Inflammatory macrophage treated with lipopolysaccharide for 4 hours (primary cell): Measurements from ENCODE around the gene PRKCI.
"Not testable (repeated sequence)": the region's sequence is repeated elsewhere in the genome, so short reads cannot be mapped to it uniquely, and the experiment has no call there.

Experiments used
- DNase-seq: peaks from one replicate; pipeline ENCODE4 v3.0.0-alpha.2; 2020

The PRKCI gene

DNA sequence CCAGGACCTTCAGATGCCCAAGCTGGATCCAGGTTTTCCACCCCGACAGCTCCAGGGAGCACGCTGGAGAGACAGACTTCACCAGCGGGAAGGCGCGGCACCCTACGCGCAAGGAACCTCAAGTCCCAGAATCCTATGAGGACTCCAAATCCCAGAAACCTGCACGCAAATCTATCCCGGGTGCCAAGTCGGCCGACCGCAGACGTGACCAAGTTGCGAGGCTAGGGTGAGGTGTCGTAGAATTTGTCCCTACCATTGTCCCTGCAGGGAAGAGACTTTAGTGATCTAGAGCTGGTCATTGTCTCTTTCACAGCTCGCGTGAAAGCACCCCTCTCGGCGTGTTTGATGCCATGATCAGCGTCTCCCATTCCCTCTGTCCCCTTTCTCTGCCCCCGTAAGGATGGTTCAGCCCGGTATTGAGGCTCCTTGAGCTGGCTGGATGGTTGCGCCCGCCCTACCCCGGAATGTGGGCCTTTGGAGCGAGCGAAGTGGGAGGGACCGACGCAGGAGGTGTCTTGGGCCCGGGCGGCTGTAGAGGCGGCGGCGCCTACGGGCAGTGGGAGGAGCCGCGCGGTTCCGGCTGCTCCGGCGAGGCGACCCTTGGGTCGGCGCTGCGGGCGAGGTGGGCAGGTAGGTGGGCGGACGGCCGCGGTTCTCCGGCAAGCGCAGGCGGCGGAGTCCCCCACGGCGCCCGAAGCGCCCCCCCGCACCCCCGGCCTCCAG is at the start of gene PRKCI:
Gene PRKCI (plus strand): TSS at position 501 of the 723 bp plus-strand sequence. CDS start 246 bp downstream, outside the sequence.
- peak; percentile 94 for DNase-seq

DNA sequence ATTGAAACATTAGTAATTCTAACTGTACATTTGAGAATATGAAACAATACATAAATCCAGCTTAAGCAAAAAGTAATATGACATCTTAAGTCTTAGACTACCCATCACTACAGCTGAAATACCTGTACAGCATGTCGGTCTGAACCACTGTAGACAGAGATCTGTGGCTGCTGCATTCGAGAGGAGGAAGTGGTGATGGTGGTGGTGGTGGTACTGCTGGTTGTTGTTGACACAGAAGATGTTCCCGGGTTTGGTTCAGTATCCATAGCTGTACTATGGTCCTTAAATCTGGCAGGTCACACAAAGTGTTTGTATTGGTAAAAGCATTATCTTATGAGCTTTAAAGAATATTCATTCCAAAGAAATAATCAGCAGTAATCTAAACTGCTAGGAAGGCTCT is 43.6 kb upstream of the PRKCI start:
- DNase-seq, result no peak

DNA sequence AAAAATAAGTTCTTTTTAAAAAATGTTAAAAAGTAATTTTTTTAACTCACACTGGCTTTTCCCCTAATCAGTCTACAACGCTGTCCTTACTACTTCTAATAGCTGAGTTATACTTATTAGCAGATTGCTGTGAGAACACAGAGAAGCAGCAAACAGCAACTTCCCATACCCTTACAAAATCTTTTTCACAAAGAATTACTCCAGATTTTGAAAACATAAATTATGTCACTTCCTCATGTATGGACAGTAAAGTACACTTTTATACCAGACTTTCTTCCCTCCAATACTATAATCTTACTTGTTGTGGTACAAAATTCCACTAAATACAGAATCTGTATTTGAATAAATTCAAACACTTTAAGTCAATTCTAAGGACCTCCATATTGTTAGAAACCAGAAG is 42.8 kb upstream of the PRKCI start:
- DNase-seq, result peak; percentile 76

DNA sequence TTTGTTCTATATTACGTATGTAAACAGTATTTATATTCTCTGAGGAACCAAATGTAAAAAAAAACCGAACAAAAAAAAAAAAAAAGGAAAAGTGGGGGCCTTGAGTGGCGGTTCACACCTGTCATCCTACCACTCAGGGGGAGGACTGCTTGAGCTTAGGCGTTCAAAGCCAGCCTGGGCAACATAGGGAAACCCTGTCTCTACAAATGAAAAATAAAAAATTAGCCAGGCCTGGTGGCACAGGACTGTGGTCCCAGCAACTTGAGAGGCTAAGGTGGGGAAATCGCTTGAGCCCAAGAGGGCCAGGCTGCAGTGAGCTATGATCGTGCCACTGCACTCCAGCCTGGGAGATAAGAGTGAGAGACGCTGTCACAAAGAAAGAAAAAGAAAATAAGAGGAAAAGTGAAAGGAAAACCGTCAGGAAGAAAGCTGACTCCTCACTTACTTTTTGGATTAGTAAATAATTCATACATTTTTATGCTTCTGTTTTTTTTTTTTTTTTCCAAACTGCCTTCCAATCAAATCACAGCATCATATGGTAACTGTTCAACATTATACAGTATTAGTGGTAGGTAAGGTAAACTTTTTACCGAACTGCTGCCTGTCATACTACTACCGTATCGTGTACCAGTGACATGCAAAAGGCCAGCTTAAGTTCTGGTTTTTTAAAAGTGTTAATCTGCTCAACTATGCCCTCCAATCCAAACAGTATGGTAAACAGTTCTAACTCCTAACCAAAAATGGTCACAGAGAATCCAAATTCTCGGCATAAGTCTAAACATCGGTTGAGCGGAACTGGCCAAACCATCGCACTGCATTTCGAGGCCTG is 41.9 kb upstream of the PRKCI start:
- DNase-seq, result peak; percentile 79

GRCh38 chr3:170180908-170181885 is 41.0 kb upstream of the PRKCI start, which contains the start of gene PHC3:
Gene PHC3, minus strand, starts transcription at chr3:170181733. Its CDS starts 18 bp downstream, at chr3:170181715.
- peak; percentile 93 for DNase-seq

GRCh38 chr3:170189398-170190256 is 32.6 kb upstream of the PRKCI start:
- DNase-seq, result peak; percentile 29

DNA sequence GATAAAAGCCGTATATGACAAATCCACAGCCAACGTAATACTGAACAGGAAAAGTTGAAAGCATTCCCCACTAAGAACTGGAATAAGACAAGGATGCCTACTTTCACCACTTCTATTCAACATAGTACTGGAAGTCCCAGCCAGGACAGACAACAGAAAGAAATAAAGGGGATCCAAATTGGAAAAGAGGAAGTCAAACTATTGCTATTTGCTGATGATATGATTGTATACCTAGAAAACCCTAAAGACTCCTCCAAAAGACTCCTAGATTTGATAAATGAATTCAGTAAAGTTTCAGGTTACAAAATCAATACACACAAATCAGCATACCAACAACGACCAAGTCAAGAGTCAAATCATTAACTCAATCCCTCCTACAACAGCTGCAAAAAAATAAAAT is 26.5 kb upstream of the PRKCI start:
- DNase-seq, result not testable (repeated sequence)

DNA sequence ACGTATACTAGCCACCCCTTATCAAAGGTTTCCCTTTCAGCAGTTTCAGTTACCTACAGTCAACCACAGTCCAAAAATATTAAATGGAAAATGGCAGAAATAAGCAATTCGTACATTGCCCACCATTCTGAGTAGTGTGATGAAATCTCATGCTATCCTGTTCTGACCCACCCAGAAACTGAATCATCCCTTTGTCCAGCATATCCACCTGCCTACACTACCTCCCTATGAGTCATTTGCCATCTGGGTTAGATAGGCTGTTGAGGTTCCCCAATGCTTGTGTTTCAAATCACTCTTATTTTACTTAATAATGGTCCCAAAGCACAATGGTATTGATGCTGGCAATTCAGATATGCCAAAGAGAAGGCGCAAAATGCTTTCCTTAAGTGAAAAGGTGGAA is 25.4 kb upstream of the PRKCI start:
- DNase-seq, result no peak

GRCh38 chr3:170200987-170201386 is 21.2 kb upstream of the PRKCI start:
- no peak for DNase-seq

DNA sequence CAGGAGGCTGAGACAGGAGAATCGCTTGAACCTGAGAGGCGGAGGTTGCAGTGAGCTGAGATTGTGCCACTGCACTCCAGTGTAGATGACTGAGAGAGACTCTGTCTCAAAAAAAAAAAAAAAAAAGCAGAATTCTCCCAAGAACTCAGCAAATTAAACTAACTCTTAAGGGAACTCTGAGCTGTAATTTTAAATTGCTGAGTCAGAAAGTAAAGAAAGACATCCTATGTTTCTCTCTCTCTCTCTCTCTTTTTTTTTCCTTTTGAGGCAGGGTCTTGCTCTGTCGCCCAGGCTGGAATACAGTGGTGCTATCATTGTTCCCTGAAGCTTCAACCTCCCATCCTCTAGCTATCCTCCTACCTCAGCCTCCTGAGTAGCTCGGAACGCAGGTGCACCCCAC is 20.7 kb upstream of the PRKCI start:
- DNase-seq, result no peak

DNA sequence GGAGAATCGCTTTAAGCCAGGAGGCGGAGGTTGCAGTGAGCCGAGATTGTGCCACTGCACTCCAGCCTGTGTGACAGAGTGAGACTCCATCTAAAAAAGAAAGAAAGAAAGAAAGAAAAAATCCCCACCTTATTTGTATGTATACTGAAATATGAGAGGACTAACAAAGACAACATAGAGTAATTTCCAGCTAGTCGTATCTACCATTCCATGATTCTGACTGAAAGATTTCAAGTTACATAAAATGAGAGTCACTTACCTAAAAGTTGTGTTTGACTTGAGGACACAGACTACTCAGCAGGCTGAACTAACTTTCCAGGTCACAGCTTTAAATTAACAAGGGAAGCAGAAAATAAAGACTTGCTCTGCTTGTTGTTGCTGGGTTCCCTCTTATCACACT is 18.8 kb upstream of the PRKCI start:
- DNase-seq, result no peak

GRCh38 chr3:170204023-170204472 is 18.2 kb upstream of the PRKCI start:
- DNase-seq, result no peak

DNA sequence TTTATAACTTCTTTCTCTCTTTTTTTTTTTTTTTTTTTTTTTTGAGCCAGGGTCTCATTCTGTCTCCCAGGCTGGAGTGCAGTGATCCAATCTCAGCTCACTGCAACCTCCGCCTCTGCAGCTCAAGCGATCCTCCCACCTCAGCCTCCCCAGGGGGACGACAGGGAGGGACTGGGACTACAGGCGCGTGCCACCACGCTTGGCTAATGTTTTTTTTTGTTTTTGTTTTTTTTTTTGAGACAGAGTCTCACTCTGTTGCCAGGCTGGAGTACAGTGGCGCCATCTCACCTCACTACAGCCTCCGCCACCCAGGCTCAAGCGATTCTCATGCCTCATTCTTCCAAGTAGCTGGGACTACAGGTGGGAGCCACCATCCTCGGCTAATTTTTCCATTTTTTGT is 17.7 kb upstream of the PRKCI start:
- no peak for DNase-seq

GRCh38 chr3:170205302-170205701 is 16.9 kb upstream of the PRKCI start:
- DNase-seq, result peak; percentile 23

DNA sequence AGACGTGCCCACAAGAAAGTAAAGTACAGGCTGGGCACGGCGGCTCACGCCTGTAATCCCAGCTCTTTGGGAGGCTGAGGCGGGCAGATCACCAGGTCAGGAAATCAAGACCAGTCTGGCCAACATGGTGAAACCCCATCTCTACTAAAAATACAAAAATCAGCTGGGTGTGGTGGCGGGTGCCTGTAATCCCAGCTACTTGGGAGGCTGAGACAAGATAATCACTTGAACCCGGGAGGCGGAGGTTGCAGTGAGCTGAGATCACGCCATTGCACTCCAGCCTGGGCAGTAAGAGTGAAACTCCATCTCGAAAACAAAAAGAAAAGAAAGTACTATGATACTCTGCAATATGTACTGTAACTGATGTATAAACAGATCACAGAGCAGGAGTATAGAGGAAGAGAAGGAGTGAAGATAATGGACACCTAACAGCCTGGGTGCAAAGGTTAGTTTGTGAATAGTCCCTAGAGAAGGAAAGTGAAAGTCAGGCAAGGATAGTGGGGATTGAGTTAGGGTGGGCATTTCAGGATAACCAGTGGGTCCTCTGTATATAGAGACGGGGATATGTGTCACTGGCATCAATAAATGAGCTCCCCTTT is 16.0 kb upstream of the PRKCI start:
- DNase-seq, result not testable (repeated sequence)

DNA sequence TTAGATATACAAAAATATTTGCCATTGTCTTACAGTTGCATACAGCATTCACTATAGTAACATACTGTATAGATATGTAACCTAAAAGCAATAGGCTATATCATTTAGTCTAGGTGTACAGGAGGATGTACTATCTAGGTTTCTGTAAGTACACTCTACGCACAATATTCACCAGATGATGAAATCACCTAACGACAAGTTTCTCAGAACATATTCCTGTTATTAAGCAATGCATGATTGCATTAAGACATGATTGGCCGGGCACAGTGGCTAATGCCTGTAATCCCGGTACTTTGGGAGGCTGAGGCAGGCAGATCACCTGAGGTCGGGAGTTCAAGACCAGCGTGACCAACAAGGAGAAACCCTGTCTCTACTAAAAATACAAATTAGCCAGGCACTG is 14.5 kb upstream of the PRKCI start:
- DNase-seq, result peak; percentile 13

GRCh38 chr3:170211668-170212067 is 10.6 kb upstream of the PRKCI start:
- no peak for DNase-seq

GRCh38 chr3:170219850-170220249 is 2.4 kb upstream of the PRKCI start:
- no peak for DNase-seq

GRCh38 chr3:170220871-170221270 is 1.4 kb upstream of the PRKCI start:
- no peak for DNase-seq

- peak; percentile 19 for DNase-seq
These were observed 670 bp downstream of the PRKCI start for GRCh38 chr3:170222647-170223541.
